Liver (tissue), 9 donors: Measurements from ENCODE around the gene CAMKMT. TPM values are rescaled to one million over a fixed set of nuclear protein-coding genes. Genes with fewer than 3 reads are reported as not detected.

ENCODE experiments used
- DNase-seq: peaks from one replicate; pipeline ENCODE4 v3.0.0-alpha.2; 2017; ENCODE audit warnings: low spot score
- H3K27ac ChIP-seq, 2 donors: one replicate each; pipeline ENCODE4 v1.7.0; 2013; ENCODE audit warnings: inconsistent platforms in 2 of 2, low read length in 2 of 2, control low read depth in 1 of 2, low read depth in 1 of 2, mild to moderate bottlenecking in 1 of 2
- H3K27me3 ChIP-seq, 4 donors: one replicate each; pipeline versions ENCODE4 v1.6.1 to v1.7.0; 2013; ENCODE audit warnings: low read length in 3 of 4, inconsistent platforms in 1 of 4, mild to moderate bottlenecking in 1 of 4, moderate library complexity in 1 of 4; ENCODE audit not compliant: control insufficient read depth in 4 of 4, insufficient read depth in 4 of 4
- H3K36me3 ChIP-seq, 4 donors: one replicate each; pipeline versions ENCODE4 v1.6.1 to v1.7.0; 2013; ENCODE audit warnings: low read length in 3 of 4, mild to moderate bottlenecking in 3 of 4, low read depth in 1 of 4, moderate library complexity in 1 of 4; ENCODE audit not compliant: control insufficient read depth in 4 of 4, insufficient read depth in 3 of 4
- H3K4me1 ChIP-seq, 4 donors: one replicate each; pipeline versions ENCODE4 v1.6.1 to v1.7.0; 2013; ENCODE audit warnings: low read length in 3 of 4, mild to moderate bottlenecking in 3 of 4, moderate library complexity in 1 of 4; ENCODE audit not compliant: control insufficient read depth in 4 of 4, insufficient read depth in 4 of 4
- H3K4me3 ChIP-seq, 3 donors: one replicate each; pipeline versions ENCODE4 v1.6.1 to v1.7.0; 2013; ENCODE audit warnings: low read length in 3 of 3, control low read depth in 1 of 3, low read depth in 1 of 3, mild to moderate bottlenecking in 1 of 3
- H3K9ac ChIP-seq, 2 donors: one replicate each; pipeline ENCODE4 v1.7.0; 2013; ENCODE audit warnings: low read length in 2 of 2, mild to moderate bottlenecking in 2 of 2, moderate library complexity in 2 of 2, control low read depth in 1 of 2, low read depth in 1 of 2
- H3K9me3 ChIP-seq, 4 donors: one replicate each; pipeline versions ENCODE4 v1.6.1 to v1.7.0; 2013; ENCODE audit warnings: low read length in 3 of 4; ENCODE audit not compliant: control insufficient read depth in 4 of 4
- ATF3 ChIP-seq: IDR thresholded peaks from 2 replicates; pipeline ENCODE4 v1.6.1; 2016; ENCODE audit warnings: antibody characterized with exemption
- CTCF ChIP-seq: fragments of 150-350 bp; IDR thresholded peaks from 2 replicates; pipeline ENCODE4 v1.5.1; 2017; ENCODE audit warnings: improper control_type of control experiment, low read depth, low read length; ENCODE audit not compliant: missing input control
- EGR1 ChIP-seq, 2 donors: IDR thresholded peaks; 2 replicates each; pipeline ENCODE4 v1.6.1; 2016 to 2018; ENCODE audit warnings: antibody characterized with exemption in 2 of 2, low read depth in 2 of 2
- FOXA1 ChIP-seq: IDR thresholded peaks from 2 replicates; pipeline ENCODE4 v1.6.1; 2016; ENCODE audit warnings: antibody characterized with exemption
- FOXA2 ChIP-seq: IDR thresholded peaks from 2 replicates; pipeline ENCODE4 v1.6.1; 2016; ENCODE audit warnings: antibody characterized with exemption
- GABPA ChIP-seq, 2 donors: IDR thresholded peaks in 1 of 2; conservative IDR thresholded peaks in 1 of 2; 2 replicates each; pipeline ENCODE4 v1.6.1; 2016; ENCODE audit warnings: antibody characterized with exemption in 2 of 2, mild to moderate bottlenecking in 1 of 2, moderate library complexity in 1 of 2
- HNF4A ChIP-seq, 2 donors: conservative IDR thresholded peaks; 2 replicates each; pipeline ENCODE4 v1.6.1; 2016; ENCODE audit warnings: antibody characterized with exemption in 2 of 2, mild to moderate bottlenecking in 2 of 2
- HNF4G ChIP-seq: IDR thresholded peaks from 2 replicates; pipeline ENCODE4 v1.6.1; 2016; ENCODE audit warnings: antibody characterized with exemption
- JUND ChIP-seq, 2 donors: IDR thresholded peaks; 2 replicates each; pipeline ENCODE4 v1.6.1; 2016; ENCODE audit warnings: antibody characterized with exemption in 2 of 2
- MAX ChIP-seq: IDR thresholded peaks from 2 replicates; pipeline ENCODE4 v1.6.1; 2016; ENCODE audit warnings: antibody characterized with exemption
- NR2F2 ChIP-seq: IDR thresholded peaks from 2 replicates; pipeline ENCODE4 v1.6.1; 2016; ENCODE audit warnings: antibody characterized with exemption
- RAD21 ChIP-seq, 2 donors: IDR thresholded peaks; 2 replicates each; pipeline ENCODE4 v1.6.1; 2016; ENCODE audit warnings: antibody characterized with exemption in 2 of 2, mild to moderate bottlenecking in 2 of 2
- REST ChIP-seq: IDR thresholded peaks from 2 replicates; pipeline ENCODE4 v1.6.1; 2016; ENCODE audit warnings: antibody characterized with exemption, mild to moderate bottlenecking
- RXRA ChIP-seq, 2 donors: IDR thresholded peaks; 2 replicates each; pipeline ENCODE4 v1.6.1; 2017 to 2018; ENCODE audit warnings: antibody characterized with exemption in 2 of 2, mild to moderate bottlenecking in 1 of 2
- SP1 ChIP-seq: IDR thresholded peaks from 2 replicates; pipeline ENCODE4 v1.6.1; 2018; ENCODE audit warnings: antibody characterized with exemption, mild to moderate bottlenecking
- TAF1 ChIP-seq: conservative IDR thresholded peaks from 2 replicates; pipeline ENCODE4 v1.6.1; 2016; ENCODE audit warnings: antibody characterized with exemption, mild to moderate bottlenecking
- YY1 ChIP-seq: IDR thresholded peaks from 2 replicates; pipeline ENCODE4 v1.6.1; 2016; ENCODE audit warnings: antibody characterized with exemption, mild to moderate bottlenecking
- WGBS: extraction: QIAGEN DNeasy Blood & Tissue Kit; methylation state at CpG from one replicate; pipeline ENCODE4 v1.1.7; 2013; 5-methylcytosine and 5-hydroxymethylcytosine counted together
- polyA plus RNA-seq, 2 donors: library from polyadenylated mRNA; stranded (reverse) in 1 of 2; unstranded in 1 of 2; fragments of 200-250 nt in 1 of 2; fragments of >200 nt in 1 of 2; fragmentation: Nextera tagmentation in 1 of 2; extraction: Ambion mirVana in 1 of 2; gene quantifications; one replicate each; pipeline versions ENCODE4 v1.2.1 to v1.2.3, GENCODE V29; 2013 to 2015
- total RNA-seq, 2 donors: library from RNA; depleted of rRNA; stranded (reverse); fragments of >200 nt; gene quantifications; one replicate each; pipeline ENCODE4 v1.2.3, GENCODE V29; 2014
- TF ChIP-seq, protein P1 (sequence below): IDR thresholded peaks from 2 replicates; pipeline ENCODE4 v1.6.1; 2016; ENCODE audit warnings: antibody characterized with exemption
- donor health status: healthy.
- donor health status: healthy.
- donor health status: healthy.
- donor health status: healthy.
- donor health status: healthy.

CAMKMT gene
- total and polyA plus RNA-seq, 4 donors: 1.5 to 12.7 (median 7.1) TPM

GRCh38 chr2:44813165-44813564 lies 451.4 kb downstream of the CAMKMT start:
- Histone ChIP-seq H3K4me1 (no peaks in the 10 kb centered on the region), H3K9me3 (no peaks in the 10 kb centered on the region), H3K27me3 (peaks cover 0 to 4% (median 0%) of the 10 kb centered on the region in 4 donors), H3K36me3 (no peaks in the 10 kb centered on the region), H3K4me3 (no peak overlapping the region), H3K9ac (no peak overlapping the region), H3K27ac (no peak overlapping the region)
- no peak for DNase-seq
- TF ChIP-seq NR2F2 (no peak), FOXA2 (no peak), JUND (IDR thresholded peaks at IDR 0.05) (no peak), RXRA (IDR thresholded peaks at IDR 0.05) (no peak), GABPA (IDR thresholded peaks at IDR 0.05 in 1 of 2, conservative IDR thresholded peaks at IDR 0.05 in 1 of 2) (no peak), YY1 (no peak), MAX (no peak), HNF4G (no peak), FOXA1 (no peak), ATF3 (no peak), CTCF (no peak), EGR1 (IDR thresholded peaks at IDR 0.05; ENCODE audit: low read depth in 2 of 2) (no peak)
- TF ChIP-seq, protein P1, sequence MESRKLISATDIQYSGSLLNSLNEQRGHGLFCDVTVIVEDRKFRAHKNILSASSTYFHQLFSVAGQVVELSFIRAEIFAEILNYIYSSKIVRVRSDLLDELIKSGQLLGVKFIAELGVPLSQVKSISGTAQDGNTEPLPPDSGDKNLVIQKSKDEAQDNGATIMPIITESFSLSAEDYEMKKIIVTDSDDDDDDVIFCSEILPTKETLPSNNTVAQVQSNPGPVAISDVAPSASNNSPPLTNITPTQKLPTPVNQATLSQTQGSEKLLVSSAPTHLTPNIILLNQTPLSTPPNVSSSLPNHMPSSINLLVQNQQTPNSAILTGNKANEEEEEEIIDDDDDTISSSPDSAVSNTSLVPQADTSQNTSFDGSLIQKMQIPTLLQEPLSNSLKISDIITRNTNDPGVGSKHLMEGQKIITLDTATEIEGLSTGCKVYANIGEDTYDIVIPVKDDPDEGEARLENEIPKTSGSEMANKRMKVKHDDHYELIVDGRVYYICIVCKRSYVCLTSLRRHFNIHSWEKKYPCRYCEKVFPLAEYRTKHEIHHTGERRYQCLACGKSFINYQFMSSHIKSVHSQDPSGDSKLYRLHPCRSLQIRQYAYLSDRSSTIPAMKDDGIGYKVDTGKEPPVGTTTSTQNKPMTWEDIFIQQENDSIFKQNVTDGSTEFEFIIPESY: no peak
- WGBS: 83% methylated on average over 2 of the region's 2 CpGs

GRCh38 chr2:44813658-44814057 lies 451.9 kb downstream of the CAMKMT start:
- H3K36me3 ChIP-seq: no peaks in the 10 kb centered on the region
- no peak for TF ChIP-seq NR2F2
- TF ChIP-seq TAF1: no peak
- TF ChIP-seq CTCF: no peak
- no peak for TF ChIP-seq ATF3
- no peak for TF ChIP-seq GABPA (IDR thresholded peaks at IDR 0.05 in 1 of 2, conservative IDR thresholded peaks at IDR 0.05 in 1 of 2)
- TF ChIP-seq JUND (IDR thresholded peaks at IDR 0.05): no peak
- TF ChIP-seq YY1: no peak
- no peak for TF ChIP-seq FOXA2
- TF ChIP-seq FOXA1: no peak
- TF ChIP-seq HNF4A (conservative IDR thresholded peaks at IDR 0.05): no peak
- no peak for TF ChIP-seq EGR1 (IDR thresholded peaks at IDR 0.05; ENCODE audit: low read depth in 2 of 2)
- TF ChIP-seq SP1: no peak
- TF ChIP-seq MAX: no peak
- no peak for TF ChIP-seq RXRA (IDR thresholded peaks at IDR 0.05)
- TF ChIP-seq, protein P1: no peak
- no peak for TF ChIP-seq HNF4G
- no peak for TF ChIP-seq RAD21 (IDR thresholded peaks at IDR 0.05)
- no peak for TF ChIP-seq REST
- peaks cover 0 to 4% (median 0%) of the 10 kb centered on the region in 4 donors for H3K27me3 ChIP-seq
- DNase-seq: no peak
- no peak overlapping the region for H3K9ac ChIP-seq
- 70% methylated on average over 2 of the region's 2 CpGs for WGBS
- H3K4me1 ChIP-seq: no peaks in the 10 kb centered on the region
- H3K27ac ChIP-seq: no peak overlapping the region
- no peak overlapping the region for H3K4me3 ChIP-seq
- H3K9me3 ChIP-seq: no peaks in the 10 kb centered on the region
